K562 (cell line): ENCODE data around the gene HSDL2. TPM values are rescaled to one million over a fixed set of nuclear protein-coding genes. Genes with fewer than 3 reads are reported as not detected.

Experiments
- BRCA1 ChIP-seq, 2 experiments: fragments of 450-650 bp in 1 of 2; sonication (generic) in 1 of 2; formaldehyde crosslinking in 1 of 2; IDR thresholded peaks; 2 replicates each; pipeline versions ENCODE4 v1.5.0 to v1.6.1; 2017 to 2020; ENCODE audit warnings: mild to moderate bottlenecking in 1 of 2, missing genetic modification reagents in 1 of 2
- CXXC5 ChIP-seq: fragments of 250-450 bp; sonication (Bioruptor Pico); IDR thresholded peaks from 2 replicates; pipeline ENCODE4 v1.8.0; 2022; ENCODE audit warnings: inconsistent platforms, mild to moderate bottlenecking, moderate library complexity
- ELF2 ChIP-seq: fragments of 250-450 bp; sonication (Bioruptor Pico); IDR thresholded peaks from 2 replicates; pipeline ENCODE4 v1.5.0; 2021; ENCODE audit warnings: mild to moderate bottlenecking
- ETV6 ChIP-seq, 3 experiments: fragments of 150-350 bp in 1 of 3; sonication (generic) in 1 of 3; formaldehyde crosslinking in 1 of 3; IDR thresholded peaks; 2 replicates each; pipeline versions ENCODE4 v1.6.1 to v1.8.0; 2014 to 2022; ENCODE audit warnings: borderline replicate concordance in 2 of 3, low read depth in 2 of 3, antibody characterized with exemption in 1 of 3, low read length in 1 of 3, mild to moderate bottlenecking in 1 of 3, missing genetic modification reagents in 1 of 3
- FOXP1 ChIP-seq: sonication (generic); formaldehyde crosslinking; IDR thresholded peaks from 2 replicates; pipeline ENCODE4 v1.8.0; 2022; ENCODE audit warnings: mild to moderate bottlenecking, missing genetic modification reagents
- IFI16 ChIP-seq: fragments of 250-450 bp; sonication (Bioruptor Pico); IDR thresholded peaks from 2 replicates; pipeline ENCODE4 v2.1.2; 2022; ENCODE audit warnings: mild to moderate bottlenecking, inconsistent platforms
- NCOA1 ChIP-seq: fragments of 450-650 bp; IDR thresholded peaks from 2 replicates; pipeline ENCODE4 v1.6.1; 2016; ENCODE audit warnings: low read depth
- NELFE ChIP-seq: IDR thresholded peaks from 2 replicates; pipeline ENCODE4 v1.6.1; 2011; ENCODE audit warnings: mild to moderate bottlenecking; ENCODE audit not compliant: insufficient read depth, insufficient read length
- POLR2B ChIP-seq: fragments of 450-650 bp; IDR thresholded peaks from 2 replicates; pipeline ENCODE4 v1.6.1; 2018; ENCODE audit warnings: low read depth; ENCODE audit not compliant: partially characterized antibody
- RBM34 ChIP-seq: fragments of 200-400 bp; formaldehyde crosslinking; IDR thresholded peaks from 2 replicates; pipeline ENCODE4 v1.6.1; 2018; ENCODE audit warnings: low read length, borderline replicate concordance; ENCODE audit not compliant: insufficient read depth
- TAF7 ChIP-seq: fragments of 450-650 bp; IDR thresholded peaks from 2 replicates; pipeline ENCODE4 v1.6.1; 2016; ENCODE audit warnings: missing genetic modification characterization, missing compliant biosample characterization
- ZBTB40 ChIP-seq, 2 experiments: fragments of 450-650 bp in 1 of 2; sonication (generic) in 1 of 2; formaldehyde crosslinking in 1 of 2; IDR thresholded peaks; 2 replicates each; pipeline versions ENCODE4 v1.7.1 to v1.9.0; 2016 to 2022; ENCODE audit warnings: inconsistent platforms in 1 of 2, mild to moderate bottlenecking in 1 of 2, missing genetic modification reagents in 1 of 2
- ZNF511 ChIP-seq: sonication (generic); formaldehyde crosslinking; IDR thresholded peaks from 2 replicates; pipeline ENCODE4 v1.8.0; 2022; ENCODE audit warnings: mild to moderate bottlenecking, missing genetic modification reagents
- polyA plus RNA-seq, 8 experiments: library from polyadenylated mRNA; depleted of rRNA in 4 of 8; stranded (reverse) in 5 of 8; unstranded in 3 of 8; fragments of >200 nt; fragmentation: Nextera tagmentation in 2 of 8; fragmentation: Illumina TruSeq in 1 of 8; extraction: Ambion mirVana in 2 of 8; extraction: Trizol in 1 of 8; gene quantifications; 2 replicates each; pipeline versions ENCODE4 v1.2.1 to v1.2.3, GENCODE V29; 2011 to 2014; ENCODE audit warnings: inconsistent platforms in 1 of 8, missing spikeins in 1 of 8
- total RNA-seq, 7 experiments: library from RNA; depleted of rRNA in 6 of 7; stranded (reverse); fragments of >200 nt in 6 of 7; fragmentation: Illumina TruSeq in 2 of 7; extraction: Trizol in 2 of 7; gene quantifications; 2 replicates each; pipeline versions ENCODE4 v1.2.1 to v1.2.3, GENCODE V29; 2011 to 2021; ENCODE audit warnings: low replicate concordance in 1 of 7
- TF ChIP-seq, protein P1 (sequence below), 2 experiments: fragments of 450-650 bp in 1 of 2; sonication (generic) in 1 of 2; formaldehyde crosslinking; conservative IDR thresholded peaks; 2 replicates each; pipeline versions ENCODE4 v1.4.0 to v1.8.1; 2020 to 2022; ENCODE audit warnings: mild to moderate bottlenecking in 1 of 2, missing genetic modification reagents in 1 of 2

Gene HSDL2
- total and polyA plus RNA-seq, 9 of the 15 experiments (the other 6 are each of a cell fraction or from before 2014, with no cell fraction given) = 22.8 to 74.1 (median 35.6) TPM

- TF ChIP-seq ZBTB40 (IDR thresholded peaks at IDR 0.05) = no peak
- TF ChIP-seq ZBTB40 (CRISPR knock-in tag; IDR thresholded peaks at IDR 0.05) = no peak
- no peak for TF ChIP-seq ETV6 (IDR thresholded peaks at IDR 0.05; ENCODE audit: borderline replicate concordance in 1 of 2, low read depth in 2 of 2, low read length in 1 of 2)
- TF ChIP-seq ETV6 (CRISPR knock-in tag; IDR thresholded peaks at IDR 0.05; ENCODE audit: borderline replicate concordance) = no peak
- no peak for TF ChIP-seq POLR2B
- TF ChIP-seq IFI16 = no peak
- TF ChIP-seq CXXC5 (CRISPR knock-in tag) = no peak
- no peak for TF ChIP-seq ELF2
- TF ChIP-seq FOXP1 (CRISPR knock-in tag) = no peak
- TF ChIP-seq, protein P1, sequence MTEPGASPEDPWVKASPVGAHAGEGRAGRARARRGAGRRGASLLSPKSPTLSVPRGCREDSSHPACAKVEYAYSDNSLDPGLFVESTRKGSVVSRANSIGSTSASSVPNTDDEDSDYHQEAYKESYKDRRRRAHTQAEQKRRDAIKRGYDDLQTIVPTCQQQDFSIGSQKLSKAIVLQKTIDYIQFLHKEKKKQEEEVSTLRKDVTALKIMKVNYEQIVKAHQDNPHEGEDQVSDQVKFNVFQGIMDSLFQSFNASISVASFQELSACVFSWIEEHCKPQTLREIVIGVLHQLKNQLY (CRISPR knock-in tag; conservative IDR thresholded peaks at IDR 0.05) = no peak
- no peak for TF ChIP-seq ZNF511 (CRISPR knock-in tag)
- TF ChIP-seq RBM34 = no peak
- no peak for TF ChIP-seq NELFE
- TF ChIP-seq NCOA1 = no peak
- TF ChIP-seq TAF7 (tag) = no peak
- TF ChIP-seq BRCA1 (IDR thresholded peaks at IDR 0.05) = no peak
- no peak for TF ChIP-seq BRCA1 (CRISPR knock-in tag; IDR thresholded peaks at IDR 0.05)
These were observed 2.1 kb upstream of the HSDL2 start (continued) for GRCh38 chr9:112377684-112378327.
